Middle frontal gyrus (tissue), 1 donor: ENCODE measurements around the gene SRGAP1.

Experiments used
- DNase-seq: peaks from one replicate; pipeline ENCODE4 v3.0.0-alpha.2; 2015; ENCODE audit warnings: low spot score; ENCODE audit errors: extremely low spot score

SRGAP1 gene

DNA sequence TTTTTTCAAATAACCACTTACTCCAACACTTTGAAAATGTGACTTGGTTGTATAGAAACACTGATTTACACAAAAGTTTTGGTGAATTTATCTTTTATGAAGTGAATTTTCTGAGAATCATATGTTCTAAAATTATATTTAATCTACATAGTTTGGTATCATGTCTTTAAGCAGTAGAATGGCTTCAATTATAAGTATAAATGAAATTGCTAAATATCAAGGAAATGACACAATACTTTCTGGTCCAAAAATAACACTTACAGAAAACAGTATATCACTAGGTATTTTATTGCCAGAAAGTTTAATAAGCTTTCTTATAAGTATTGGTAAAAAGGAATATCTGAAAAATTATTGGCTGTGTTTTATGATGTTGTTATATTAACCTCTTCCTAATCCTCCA, 90.9 kb downstream of the SRGAP1 start:
- no peak for DNase-seq

DNA sequence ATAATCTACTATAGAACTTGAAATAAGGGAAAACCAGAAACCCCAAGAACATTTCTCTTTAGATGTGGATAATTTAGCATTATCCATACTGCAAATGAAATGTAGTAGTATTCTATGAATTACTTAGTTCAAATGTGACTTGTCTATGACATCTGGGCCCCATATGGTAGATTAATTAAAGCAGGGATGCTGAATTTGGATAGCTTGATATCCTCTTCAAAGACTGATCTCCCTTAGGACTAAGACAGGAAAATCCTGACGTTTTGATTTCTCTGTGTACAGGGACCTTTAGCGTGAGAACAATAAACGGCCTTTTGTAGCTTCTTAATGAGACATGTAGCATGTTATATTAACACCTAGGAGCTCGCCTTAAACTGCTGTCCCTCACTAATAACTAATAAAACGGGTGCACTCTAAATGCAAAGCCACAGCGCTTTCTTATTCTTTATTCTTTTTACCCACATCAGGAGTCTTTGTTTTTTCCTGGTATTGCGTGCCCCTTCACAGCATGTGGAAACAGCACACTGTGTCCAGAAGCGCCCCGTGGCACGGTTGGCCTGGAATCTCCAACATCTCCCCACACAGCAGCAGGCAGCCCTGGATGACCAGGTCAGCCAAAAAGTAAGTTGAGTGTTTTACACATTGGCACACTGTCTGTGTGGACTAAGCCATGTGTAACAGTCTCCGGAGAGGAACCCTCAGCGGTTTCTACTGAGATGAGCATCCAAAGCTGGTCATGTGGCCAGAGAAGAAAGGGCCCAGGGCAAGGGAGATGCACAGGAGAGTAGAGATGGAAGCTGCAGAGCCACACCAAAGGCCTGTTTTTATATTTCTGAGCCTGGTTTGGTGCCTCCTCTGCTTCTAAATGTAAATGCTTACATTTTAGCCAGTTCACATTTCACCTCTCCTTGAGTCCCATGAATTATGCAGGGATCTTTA, 93.1 kb downstream of the SRGAP1 start:
- DNase-seq, result no peak

- no peak for DNase-seq
These were observed 96.0 kb downstream of the SRGAP1 start for GRCh38 chr12:63940310-63941005.

GRCh38 chr12:63941166-63941800, 96.8 kb downstream of the SRGAP1 start:
- DNase-seq, result no peak

DNA sequence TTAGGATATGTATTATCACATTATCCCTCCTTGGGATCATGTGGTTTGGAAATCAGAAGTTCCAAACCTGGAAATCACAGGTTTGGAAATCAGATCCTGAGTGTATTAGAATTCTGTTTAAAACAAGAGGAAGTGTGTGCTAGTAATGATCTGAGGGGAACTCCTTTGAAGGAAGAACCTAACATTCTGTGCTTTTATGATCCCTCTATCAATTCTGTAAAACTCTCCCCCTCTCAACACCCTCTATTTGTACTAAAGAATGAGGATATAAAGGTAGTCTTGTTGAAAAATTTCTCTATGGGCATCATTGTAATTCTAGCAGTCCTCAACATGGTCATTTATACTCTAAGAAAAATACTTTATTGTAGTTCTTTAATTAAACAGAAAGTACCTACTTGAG, 97.4 kb downstream of the SRGAP1 start:
- no peak for DNase-seq

- no peak for DNase-seq
These were observed 98.2 kb downstream of the SRGAP1 start for GRCh38 chr12:63942464-63943241.

- DNase-seq, result no peak
These were observed 99.6 kb downstream of the SRGAP1 start for GRCh38 chr12:63944034-63944579.

DNA sequence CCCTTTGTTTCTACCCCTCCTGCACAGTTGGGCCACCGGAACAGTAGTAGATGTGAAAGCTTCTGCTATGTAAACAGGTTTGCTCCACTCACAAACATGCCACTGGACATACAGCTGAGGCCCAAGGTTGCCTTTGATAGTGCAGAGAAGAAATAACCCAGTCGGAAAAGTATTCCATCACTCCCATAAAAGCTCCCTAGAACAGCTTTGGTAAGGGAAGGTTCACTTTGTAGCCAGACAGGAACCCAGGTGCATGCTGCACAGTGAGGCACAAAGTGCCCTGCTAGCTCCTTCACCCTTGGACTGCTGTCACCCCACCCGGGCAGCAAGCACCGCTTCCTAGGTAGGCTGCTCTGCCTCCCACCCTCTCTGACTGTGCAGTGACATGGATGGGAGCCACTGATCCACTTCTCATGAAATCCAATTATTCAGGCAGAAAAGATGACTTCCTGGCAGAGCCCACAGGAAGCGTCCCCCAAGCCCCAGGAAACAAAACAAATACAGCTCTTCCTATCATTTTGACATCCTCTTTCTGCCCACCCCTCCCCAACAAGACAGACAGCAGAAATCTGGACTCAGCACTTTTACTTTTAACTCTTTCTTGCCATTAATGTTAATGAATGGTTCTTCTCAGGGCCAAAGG, 100.2 kb downstream of the SRGAP1 start:
- DNase-seq, result no peak

- no peak for DNase-seq
These were observed 101.3 kb downstream of the SRGAP1 start for GRCh38 chr12:63945777-63946176.

DNA sequence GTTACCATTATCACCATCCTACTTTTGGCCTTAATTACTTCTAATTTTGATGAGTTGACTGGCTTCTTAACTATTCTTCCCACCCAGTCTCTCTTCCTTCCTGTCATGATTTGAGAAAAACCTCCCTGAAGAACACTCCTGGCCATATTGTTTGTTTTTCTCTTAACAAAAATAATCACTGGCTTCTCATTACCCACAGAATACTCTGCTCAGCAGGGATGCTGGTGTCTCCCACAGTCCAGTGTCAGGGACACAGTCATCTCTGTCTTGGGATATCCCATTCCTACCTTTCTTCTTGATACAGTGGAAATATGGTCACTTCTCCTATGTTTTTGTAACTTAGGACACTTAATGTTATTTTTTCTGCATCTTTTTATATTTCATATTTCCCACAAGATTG, 103.7 kb downstream of the SRGAP1 start:
- no peak for DNase-seq

GRCh38 chr12:63949902-63950301, 105.4 kb downstream of the SRGAP1 start:
- peak; percentile 46 for DNase-seq

- no peak for DNase-seq
These were observed 108.5 kb downstream of the SRGAP1 start for GRCh38 chr12:63952995-63953394.

- DNase-seq, result no peak
These were observed 111.5 kb downstream of the SRGAP1 start for GRCh38 chr12:63955831-63956666.

DNA sequence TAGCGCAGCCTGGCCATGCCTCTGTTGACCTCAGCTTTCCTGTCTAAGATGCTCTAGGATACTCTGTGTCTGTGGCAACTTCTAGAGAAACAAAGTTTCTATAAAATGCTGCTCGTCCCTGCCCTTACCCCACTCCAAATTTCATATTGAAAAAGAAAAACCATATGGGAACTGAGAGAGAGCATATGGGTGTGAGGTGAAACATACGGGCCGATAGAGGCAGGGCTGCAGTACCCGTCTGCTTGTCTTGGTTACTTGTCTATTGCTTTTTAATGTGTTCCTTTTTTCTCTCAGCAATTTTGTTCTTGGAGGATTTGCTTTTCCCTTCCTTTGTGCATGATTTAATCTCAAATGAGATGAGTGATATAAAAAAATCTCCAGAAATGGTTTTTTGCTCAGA, 113.0 kb downstream of the SRGAP1 start:
- DNase-seq, result no peak

DNA sequence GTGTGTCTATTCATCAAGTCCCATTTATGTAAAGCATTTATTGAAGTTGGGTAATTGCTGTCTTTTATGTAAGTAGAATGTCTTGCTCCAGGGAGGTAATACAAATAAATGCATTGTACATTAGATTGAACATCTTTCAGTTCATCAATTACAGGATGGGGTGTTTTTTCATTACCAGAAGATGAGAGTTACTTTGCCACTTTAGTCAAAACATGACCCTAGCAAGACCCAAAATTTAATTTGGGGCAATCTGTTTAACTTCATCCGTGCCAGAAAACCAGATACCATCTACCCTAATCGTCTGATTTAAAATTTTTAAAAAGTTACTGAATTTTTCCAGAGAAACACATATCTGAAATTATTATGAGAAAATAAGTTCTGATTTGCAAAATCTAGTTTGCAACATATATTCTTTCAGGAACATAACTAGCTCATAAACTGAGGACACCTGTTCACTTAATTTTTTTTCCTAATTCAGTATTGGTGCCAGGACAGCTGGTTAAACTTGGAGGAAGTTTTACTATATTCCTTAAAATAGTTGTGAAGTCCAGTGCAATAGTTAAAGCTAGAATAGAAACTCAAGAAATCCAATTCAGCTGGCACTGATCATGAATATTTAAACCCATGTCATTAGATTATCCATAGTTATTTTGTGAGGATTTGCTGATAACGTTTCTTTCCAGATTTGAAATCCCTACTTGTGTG, 114.5 kb downstream of the SRGAP1 start:
- DNase-seq, result no peak

DNA sequence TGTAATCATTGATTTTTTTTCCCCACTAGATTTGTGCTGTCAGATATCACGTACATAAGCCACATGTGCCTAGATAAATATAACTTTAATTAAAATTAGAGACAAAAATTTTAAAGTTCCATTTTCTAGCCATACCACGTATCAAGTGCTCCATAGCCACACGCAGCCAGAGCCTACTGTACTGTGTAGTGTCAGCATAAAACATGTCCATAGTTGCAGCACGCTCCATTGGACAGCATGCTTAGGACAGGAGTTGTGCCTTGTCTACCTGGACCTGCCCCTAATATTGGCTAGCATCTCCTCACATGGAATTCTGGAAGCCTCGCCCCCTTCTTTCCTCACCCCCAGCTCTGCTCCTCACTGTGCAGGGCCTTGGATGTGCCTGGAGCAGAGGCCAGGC, 116.5 kb downstream of the SRGAP1 start:
- no peak for DNase-seq

GRCh38 chr12:63961543-63961942, 117.0 kb downstream of the SRGAP1 start:
- no peak for DNase-seq

DNA sequence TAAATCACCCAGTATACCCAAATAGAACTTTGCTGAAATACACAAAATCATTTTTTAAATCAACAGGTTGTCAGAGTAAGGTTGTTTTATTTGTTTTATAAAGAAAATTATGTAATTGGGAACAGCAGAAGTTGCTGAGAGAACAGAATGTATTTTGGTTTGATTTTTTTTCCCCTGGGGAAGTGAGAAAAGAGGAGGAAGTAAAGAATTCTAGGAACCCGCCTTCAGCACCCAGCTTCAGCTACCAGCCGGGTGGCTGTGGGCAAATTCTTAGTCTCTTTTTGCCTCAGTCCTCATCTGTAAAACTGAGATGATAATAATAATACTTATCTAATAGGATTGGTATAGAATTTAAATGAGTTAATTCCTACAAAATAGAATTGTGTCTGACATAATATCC, 119.4 kb downstream of the SRGAP1 start:
- no peak for DNase-seq

GRCh38 chr12:63964301-63964700, 119.8 kb downstream of the SRGAP1 start:
- no peak for DNase-seq
